Neutrophil (primary cell): ENCODE data around the gene TNNT2.

ENCODE experiments used
- H3K27ac ChIP-seq: fragments of 200-600 bp; sonication (generic); 2 replicates; pipeline ENCODE4 v1.5.1; 2016; ENCODE audit warnings: mild to moderate bottlenecking, moderate library complexity
- H3K27me3 ChIP-seq: fragments of 200-600 bp; sonication (generic); 2 replicates; pipeline ENCODE4 v1.6.0; 2016; ENCODE audit warnings: mild to moderate bottlenecking
- H3K36me3 ChIP-seq: fragments of 200-600 bp; sonication (generic); 2 replicates; pipeline ENCODE4 v1.5.1; 2017
- H3K4me1 ChIP-seq, 2 experiments: fragments of 200-600 bp in 1 of 2; sonication (generic) in 1 of 2; 1 replicate in 1 of 2; 2 replicates in 1 of 2; pipeline versions ENCODE4 v1.5.1 to v1.6.1; 2013 to 2016; ENCODE audit warnings: low read depth in 1 of 2, low read length in 1 of 2, mild to moderate bottlenecking in 1 of 2, moderate library complexity in 1 of 2; ENCODE audit not compliant: control insufficient read depth in 1 of 2, insufficient read depth in 1 of 2
- H3K4me3 ChIP-seq, 2 experiments: fragments of 200-600 bp in 1 of 2; sonication (generic) in 1 of 2; 1 replicate in 1 of 2; 2 replicates in 1 of 2; pipeline ENCODE4 v1.5.1; 2013 to 2016; ENCODE audit warnings: low read depth in 1 of 2, low read length in 1 of 2, mild to moderate bottlenecking in 1 of 2, moderate library complexity in 1 of 2
- H3K9me3 ChIP-seq: fragments of 200-600 bp; sonication (generic); 2 replicates; pipeline ENCODE4 v1.5.1; 2016
- TF ChIP-seq, protein P1 (sequence below): fragments of 200-600 bp; sonication (generic); IDR thresholded peaks from 2 replicates; pipeline ENCODE4 v1.5.1; 2016; ENCODE audit warnings: antibody characterized with exemption

The TNNT2 gene

DNA sequence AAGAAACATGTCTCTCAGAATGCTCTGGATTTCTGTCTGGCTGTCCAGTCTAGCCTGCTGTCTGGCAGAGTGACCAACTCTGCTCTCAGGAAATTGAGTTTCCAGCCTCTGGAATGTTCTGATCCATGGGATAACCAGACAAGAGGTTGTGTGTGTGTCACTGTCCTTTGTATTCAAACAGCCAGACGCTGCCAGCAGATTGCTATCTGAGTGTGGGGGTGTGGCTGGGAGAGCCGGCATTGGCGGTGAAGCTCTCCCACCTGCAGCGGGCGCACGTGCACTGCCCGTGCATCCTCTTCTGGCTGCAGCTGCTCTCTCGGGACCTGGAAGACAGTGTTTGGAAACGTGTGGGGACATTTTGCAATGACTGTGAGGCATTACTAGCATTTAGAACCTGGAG lies 68.1 kb downstream of the TNNT2 start:
- Histone ChIP-seq H3K27ac (no peak overlapping the region), H3K4me3 (no peak overlapping the region), H3K36me3 (no peaks in the 10 kb centered on the region), H3K27me3 (peaks cover 57% of the 10 kb centered on the region), H3K9me3 (no peaks in the 10 kb centered on the region), H3K4me1 (peaks cover 0 to 24% of the 10 kb centered on the region in 2 experiments)
- TF ChIP-seq, protein P1, sequence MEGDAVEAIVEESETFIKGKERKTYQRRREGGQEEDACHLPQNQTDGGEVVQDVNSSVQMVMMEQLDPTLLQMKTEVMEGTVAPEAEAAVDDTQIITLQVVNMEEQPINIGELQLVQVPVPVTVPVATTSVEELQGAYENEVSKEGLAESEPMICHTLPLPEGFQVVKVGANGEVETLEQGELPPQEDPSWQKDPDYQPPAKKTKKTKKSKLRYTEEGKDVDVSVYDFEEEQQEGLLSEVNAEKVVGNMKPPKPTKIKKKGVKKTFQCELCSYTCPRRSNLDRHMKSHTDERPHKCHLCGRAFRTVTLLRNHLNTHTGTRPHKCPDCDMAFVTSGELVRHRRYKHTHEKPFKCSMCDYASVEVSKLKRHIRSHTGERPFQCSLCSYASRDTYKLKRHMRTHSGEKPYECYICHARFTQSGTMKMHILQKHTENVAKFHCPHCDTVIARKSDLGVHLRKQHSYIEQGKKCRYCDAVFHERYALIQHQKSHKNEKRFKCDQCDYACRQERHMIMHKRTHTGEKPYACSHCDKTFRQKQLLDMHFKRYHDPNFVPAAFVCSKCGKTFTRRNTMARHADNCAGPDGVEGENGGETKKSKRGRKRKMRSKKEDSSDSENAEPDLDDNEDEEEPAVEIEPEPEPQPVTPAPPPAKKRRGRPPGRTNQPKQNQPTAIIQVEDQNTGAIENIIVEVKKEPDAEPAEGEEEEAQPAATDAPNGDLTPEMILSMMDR = no peak
